GM18502 (cell line): ENCODE measurements around the gene TMEM176A.

Source experiments
- ATAC-seq: cut with Tn5 transposase; IDR thresholded peaks from one replicate; pipeline ENCODE4 v1.9.1; 2021; ENCODE audit warnings: mild to moderate bottlenecking; ENCODE audit not compliant: unreplicated experiment, poor library complexity

Gene TMEM176A

GRCh38 chr7:150845421-150845861 is 44.9 kb downstream of the TMEM176A start:
- no peak for ATAC-seq

DNA sequence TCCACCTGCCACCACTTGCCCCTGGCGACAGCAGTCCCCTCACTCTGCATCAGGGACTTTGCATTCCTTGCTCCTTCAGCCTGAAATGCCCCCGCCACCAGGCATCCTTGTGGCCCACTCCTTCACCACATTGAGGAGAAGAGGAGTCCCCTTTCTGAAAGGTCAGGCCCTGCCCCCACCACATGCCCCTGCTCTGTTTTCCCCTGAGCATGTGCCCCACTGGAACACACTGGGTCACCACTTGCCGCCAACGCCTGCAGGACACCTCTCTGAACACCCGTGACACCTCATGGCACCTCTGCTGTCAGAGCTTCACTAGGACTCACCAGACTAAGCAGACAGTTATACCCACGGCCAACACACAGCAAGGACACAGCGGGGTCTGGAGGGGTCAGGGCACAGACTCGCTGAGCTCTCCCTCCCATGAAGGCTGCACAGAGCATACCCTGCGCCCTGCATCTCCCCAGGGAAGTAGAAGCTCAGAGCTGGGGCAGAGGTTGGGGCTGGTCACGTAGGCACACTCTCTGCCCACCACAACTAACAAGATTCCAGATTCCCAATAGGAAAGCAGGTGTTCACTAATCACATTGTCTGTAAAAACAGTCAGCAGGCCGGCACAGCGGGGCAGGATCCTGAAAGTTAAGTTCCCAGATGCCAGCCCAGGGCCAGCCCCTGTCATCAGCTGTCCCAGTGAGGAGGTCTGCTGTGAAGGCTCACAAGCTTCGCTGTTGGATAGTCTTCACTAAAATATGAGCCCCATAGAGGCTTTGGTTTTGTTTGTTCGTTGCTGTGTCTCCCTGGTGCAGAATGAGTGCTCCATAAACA is 45.9 kb downstream of the TMEM176A start:
- no peak for ATAC-seq

- ATAC-seq, result no peak
These were observed 47.0 kb downstream of the TMEM176A start for GRCh38 chr7:150847536-150847935.

DNA sequence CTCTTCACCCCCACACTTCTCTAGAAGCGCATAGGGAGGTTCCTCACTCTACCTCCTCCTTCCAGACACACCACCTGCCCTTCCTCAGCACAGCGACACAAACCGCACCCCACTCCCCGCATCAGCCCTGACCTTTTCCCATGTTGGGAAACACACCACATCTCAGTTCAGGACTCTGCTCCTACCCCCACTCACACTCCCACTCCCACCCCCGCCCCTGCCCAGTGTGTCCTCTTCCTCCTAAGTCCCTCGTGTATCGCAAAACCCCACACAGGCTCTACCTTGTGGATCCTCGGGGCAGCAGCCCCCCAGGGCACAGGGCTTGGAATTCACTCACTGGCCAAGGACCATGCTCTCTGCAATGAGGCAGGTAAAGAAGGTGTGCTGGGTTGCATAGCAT is 47.5 kb downstream of the TMEM176A start:
- ATAC-seq, result no peak

- ATAC-seq, result no peak
These were observed 48.1 kb downstream of the TMEM176A start for GRCh38 chr7:150848561-150849115.

- no peak for ATAC-seq
These were observed 48.7 kb downstream of the TMEM176A start for GRCh38 chr7:150849204-150849775.

DNA sequence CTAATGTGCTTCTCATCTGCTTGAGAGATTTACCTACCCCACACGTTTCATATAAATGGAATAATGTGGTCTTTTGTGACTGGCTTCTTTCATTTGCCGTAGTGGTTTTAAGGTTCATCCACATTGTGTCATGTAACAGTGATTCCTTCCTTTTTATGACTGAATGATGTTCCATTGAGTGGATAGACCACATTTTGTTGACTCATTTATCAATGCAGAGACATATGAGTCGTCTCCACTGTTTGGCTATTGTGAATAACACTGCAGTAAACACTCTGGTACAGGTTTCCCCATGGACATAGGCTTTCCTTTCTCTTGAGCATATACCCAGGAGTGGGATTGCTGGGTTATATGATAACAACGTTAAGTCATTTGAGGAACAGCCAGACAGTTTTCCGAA is 49.7 kb downstream of the TMEM176A start:
- no peak for ATAC-seq

DNA sequence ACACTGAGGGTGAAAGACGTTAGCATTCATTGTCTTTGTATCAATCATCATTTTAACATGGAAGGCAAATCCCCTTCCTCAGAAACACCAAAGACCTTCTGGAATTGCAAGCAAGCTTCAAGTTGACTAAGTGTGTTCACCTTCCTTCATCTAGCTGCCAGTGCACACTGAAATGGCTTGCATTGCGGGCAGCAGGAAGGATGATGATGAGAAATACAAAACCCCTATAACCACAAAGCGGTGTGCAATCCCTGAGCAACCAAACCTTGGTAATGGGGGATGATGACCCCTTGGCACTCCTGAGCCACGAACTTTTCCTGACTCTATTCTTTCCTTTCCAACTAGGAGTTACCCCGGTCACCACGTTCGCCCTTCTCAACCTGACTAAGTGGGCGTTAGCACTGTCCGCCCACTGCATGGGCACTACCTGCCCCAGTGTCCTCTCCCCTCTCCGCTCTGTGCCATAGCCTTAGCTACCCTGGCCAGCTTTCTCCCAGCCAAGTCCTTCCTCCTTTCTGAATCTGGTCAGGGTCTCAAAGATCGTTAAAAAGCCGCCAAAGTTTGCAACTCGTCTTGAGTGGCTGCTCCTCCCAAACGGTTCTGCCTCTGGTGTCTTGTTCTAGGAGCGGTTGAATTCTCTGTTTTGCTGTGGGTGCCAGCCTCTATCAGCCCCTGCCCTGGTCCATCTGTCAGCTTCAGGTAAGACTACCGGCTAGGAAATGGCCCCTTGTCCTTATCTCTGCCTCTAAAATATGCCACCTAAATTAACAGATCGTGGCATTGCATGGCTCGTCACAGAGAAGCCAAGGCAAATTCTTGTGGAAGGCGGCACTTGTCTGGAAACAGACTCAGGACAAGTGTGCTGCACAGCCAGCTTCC is 51.2 kb downstream of the TMEM176A start:
- no peak for ATAC-seq

DNA sequence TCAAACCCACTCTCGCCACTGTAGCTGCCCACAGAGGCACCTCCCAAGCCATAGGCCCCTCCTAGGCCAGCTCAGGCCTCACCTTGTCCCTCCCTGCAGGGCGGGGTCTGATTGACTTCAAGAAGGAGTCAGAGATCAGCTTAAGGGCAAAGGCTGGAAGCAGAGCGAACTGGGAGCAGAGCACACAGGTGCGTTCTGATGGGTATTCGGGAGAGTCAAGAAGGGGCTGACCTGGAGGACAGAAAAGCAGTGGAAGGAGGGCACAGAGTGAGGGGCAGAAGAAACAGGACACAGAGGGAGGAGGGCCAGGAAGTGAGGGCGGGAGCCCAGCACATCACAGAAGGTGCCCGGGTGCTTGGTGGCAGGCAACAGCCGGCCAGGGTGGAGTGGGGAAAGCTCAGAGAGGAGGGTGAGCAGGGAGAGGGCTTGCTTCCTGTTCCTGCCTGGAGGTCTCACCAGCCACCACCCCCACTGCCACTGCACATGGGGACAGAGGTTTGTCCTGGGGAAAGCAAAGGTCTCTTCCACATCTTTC is 51.9 kb downstream of the TMEM176A start, which contains the start of gene AOC1:
TSS of gene AOC1 (plus strand) at position 147 of the 535 bp plus-strand sequence. CDS start 3,954 bp downstream, outside the sequence.
- ATAC-seq, result no peak

DNA sequence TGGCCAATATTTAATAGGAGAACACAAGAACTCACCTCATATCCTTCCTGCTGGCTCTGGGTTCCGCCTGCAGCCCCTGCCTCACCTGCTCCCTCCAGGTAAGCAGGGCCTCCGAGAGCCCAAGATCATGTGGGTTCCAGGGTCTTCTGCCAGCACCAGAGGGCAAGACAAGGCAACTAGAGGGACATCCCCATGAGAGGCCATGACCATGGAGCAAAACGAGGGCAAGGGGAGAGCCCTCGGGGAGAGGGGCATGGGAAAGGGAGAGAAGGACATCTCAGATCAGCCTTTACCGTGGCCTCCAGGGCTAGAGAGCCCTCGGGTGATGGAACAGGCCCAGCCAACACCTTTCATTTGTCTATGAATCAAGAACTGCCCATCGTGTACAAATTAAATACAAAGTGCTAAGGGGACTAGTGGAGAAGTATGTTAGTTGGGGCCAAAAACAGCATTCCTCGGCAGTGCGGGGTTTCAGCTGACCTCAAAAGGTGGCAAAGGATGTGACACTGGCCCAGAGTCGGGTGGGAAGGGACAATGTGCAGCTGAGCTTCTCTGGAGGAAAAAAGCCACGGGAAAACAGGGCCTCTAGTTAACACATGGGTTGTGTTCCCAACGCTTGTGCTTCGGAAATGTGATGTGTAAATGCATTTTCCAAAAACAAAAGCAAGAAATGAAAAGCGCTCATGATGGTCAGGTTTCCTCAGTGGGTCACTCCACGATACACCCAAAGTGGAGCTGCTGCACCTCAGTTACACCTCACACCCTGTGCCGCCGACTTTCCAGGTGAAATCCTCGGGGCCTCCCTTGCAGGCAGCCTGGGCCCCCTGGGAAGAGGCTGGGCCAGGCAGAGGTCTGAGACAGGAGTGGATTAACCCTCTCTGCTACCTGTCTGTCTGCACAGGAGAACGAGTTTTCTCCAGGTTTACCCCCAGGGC is 53.8 kb downstream of the TMEM176A start:
- ATAC-seq, result no peak
